Neural crest cell (in vitro differentiated cells): ENCODE data around the gene WDR54. TPM values are rescaled to one million over a fixed set of nuclear protein-coding genes. Genes with fewer than 3 reads are reported as not detected.

ENCODE experiments used
- DNase-seq: peaks from one replicate; pipeline ENCODE4 v3.0.0; 2021; ENCODE audit warnings: low read depth, mixed read lengths, low spot score
- H3K27ac Mint-ChIP-seq: one replicate; pipeline ENCODE4 v1.8.0; 2021; ENCODE audit warnings: mild to moderate bottlenecking, mixed read lengths; ENCODE audit not compliant: unreplicated experiment
- H3K27me3 Mint-ChIP-seq: 2 replicates; pipeline ENCODE4 v1.8.0; 2021; ENCODE audit warnings: low read depth, mild to moderate bottlenecking, mixed read lengths
- H3K36me3 Mint-ChIP-seq: 2 replicates; pipeline ENCODE4 v1.8.0; 2021; ENCODE audit warnings: low read depth, mild to moderate bottlenecking, mixed read lengths
- H3K4me1 Mint-ChIP-seq: 2 replicates; pipeline ENCODE4 v1.8.0; 2021; ENCODE audit warnings: mixed read lengths
- H3K4me3 Mint-ChIP-seq: one replicate; pipeline ENCODE4 v1.8.0; 2021; ENCODE audit warnings: mild to moderate bottlenecking, mixed read lengths
- H3K9me3 Mint-ChIP-seq: 2 replicates; pipeline ENCODE4 v1.8.0; 2021; ENCODE audit warnings: mixed read lengths
- CTCF ChIP-seq: fragments of 200-600 bp; sonication (generic); conservative IDR thresholded peaks from 2 replicates; pipeline ENCODE4 v1.5.0; 2021; ENCODE audit warnings: antibody characterized with exemption, mild to moderate bottlenecking
- total RNA-seq: library from RNA; stranded (reverse); gene quantifications from 2 replicates; pipeline ENCODE4 v1.2.1, GENCODE V29; 2021

Gene WDR54
- total RNA-seq, 1 donor from 2014 or later: 56.9 TPM

DNA sequence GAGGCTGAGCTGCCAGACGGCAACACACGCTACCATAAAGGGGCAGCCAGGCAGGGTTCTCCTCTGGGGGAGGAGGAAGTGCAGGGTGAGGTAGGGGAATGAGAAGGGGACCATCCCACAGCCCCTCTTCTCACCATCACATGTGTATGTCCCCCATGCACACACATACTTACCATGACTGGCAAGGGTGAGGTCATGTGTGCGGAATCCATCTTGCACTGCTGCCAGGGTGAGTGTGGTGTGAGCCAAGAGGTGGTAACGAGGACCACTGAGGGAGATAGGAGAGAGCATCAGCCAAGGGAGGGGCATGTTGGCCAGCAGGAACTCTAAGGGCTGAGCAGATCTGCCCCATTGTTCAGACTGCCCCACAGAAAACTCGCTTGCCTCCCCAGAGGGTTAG lies 7.1 kb downstream of the WDR54 start:
- H3K27me3 Mint-ChIP-seq: no peaks in the 10 kb centered on the region
- no peak for TF ChIP-seq CTCF
- DNase-seq: no peak
- peaks cover 2% of the 10 kb centered on the region for H3K36me3 Mint-ChIP-seq
- no peak overlapping the region for H3K27ac Mint-ChIP-seq
- H3K9me3 Mint-ChIP-seq: no peaks in the 10 kb centered on the region
- H3K4me1 Mint-ChIP-seq: peaks cover under 1% of the 10 kb centered on the region
- no peak overlapping the region for H3K4me3 Mint-ChIP-seq

DNA sequence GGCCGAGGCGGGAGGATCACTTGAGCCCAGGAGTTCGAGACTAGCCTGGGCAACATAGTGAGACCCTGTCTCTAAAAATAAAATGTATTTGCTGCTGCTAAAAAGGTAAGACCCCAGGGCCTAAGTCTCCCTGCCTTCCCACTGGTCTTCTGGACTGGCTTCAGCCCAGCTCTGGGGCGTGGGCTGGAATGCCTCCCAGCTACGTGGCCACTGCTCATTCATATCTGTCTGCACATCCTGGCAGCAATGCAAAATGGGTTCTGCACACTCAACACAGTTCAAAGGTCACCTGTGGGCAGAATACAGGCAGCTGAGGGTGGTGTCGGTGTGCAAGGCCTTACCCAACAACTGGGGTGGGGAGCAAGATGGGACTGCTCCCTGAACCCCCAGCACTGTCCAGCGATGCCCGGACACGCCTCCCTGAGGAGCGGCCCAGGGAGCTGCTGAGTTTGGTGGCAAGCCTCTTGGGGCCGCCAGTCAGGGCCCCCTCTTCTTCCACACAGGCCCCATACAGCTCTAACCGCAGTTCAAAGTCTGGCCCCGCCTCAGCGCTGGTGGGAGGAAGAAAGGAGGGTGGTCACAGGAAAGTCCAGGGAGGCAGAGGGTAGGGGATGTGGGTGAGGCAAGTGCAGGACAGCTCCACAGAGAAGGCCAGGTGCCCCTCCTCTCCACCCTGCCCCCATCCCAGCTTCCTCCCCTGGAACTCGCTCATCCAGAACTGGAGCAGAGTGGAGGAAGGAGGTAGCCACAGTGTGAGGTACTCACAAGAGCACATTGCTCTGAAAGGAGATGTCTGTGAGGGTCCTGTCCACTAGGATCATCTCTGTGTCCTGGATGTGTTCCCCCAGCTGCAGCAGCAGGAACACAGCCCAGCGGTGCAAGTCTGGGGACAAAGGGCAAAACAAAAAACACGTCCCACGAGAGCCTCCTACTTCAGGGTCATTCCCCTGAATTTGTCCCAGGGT lies 8.2 kb downstream of the WDR54 start:
- no peak for TF ChIP-seq CTCF
- no peak for DNase-seq
- peak overlapping the region; percentile 19 for H3K4me3 Mint-ChIP-seq
- H3K36me3 Mint-ChIP-seq: peaks cover 2% of the 10 kb centered on the region
- no peaks in the 10 kb centered on the region for H3K9me3 Mint-ChIP-seq
- no peaks in the 10 kb centered on the region for H3K27me3 Mint-ChIP-seq
- H3K4me1 Mint-ChIP-seq: no peaks in the 10 kb centered on the region
- no peak overlapping the region for H3K27ac Mint-ChIP-seq

DNA sequence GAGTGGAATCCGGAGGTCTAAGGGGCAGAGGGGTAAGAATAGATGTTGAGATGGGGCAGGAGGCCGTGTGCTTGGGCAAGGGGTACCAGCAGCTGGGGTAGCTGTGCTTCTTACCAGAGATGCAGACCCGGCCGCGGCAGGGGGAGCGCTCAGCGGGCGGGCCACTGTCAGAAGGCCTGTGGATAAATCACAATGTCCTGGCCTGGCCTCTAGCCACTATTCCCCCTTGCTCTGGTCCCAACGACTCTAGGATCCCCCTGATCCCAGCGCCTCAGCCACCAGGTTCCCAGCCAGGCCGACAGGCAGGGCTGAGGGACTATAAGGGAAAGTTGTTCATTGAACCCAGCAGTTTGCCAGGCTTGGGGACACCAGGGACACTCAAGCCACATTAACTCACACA lies 9.0 kb downstream of the WDR54 start:
- Mint-ChIP-seq H3K27me3 (no peaks in the 10 kb centered on the region), H3K4me3 (no peak overlapping the region), H3K4me1 (peaks cover 2% of the 10 kb centered on the region), H3K9me3 (no peaks in the 10 kb centered on the region), H3K36me3 (peaks cover 4% of the 10 kb centered on the region), H3K27ac (no peak overlapping the region)
- no peak for DNase-seq
- TF ChIP-seq CTCF: no peak

- DNase-seq: no peak
These were observed 14.7 kb downstream of the WDR54 start for GRCh38 chr2:74436111-74436805.

More at GRCh38 chr2:74436111-74436805, 14.7 kb downstream of the WDR54 start:
- Mint-ChIP-seq H3K27ac (peak overlapping the region; percentile 35), H3K4me3 (peak overlapping the region; percentile 25), H3K4me1 (peaks cover 46% of the 10 kb centered on the region), H3K9me3 (no peaks in the 10 kb centered on the region), H3K27me3 (peaks cover 10% of the 10 kb centered on the region), H3K36me3 (peaks cover 9% of the 10 kb centered on the region)
- no peak for TF ChIP-seq CTCF
